Amniotic stem cell (primary cell): ENCODE data around the gene ADCY7.

Experiments
- DNase-seq: peaks from one replicate; lab custom pipeline; 2025; lab: John Stamatoyannopoulos, UW

Gene ADCY7

DNA sequence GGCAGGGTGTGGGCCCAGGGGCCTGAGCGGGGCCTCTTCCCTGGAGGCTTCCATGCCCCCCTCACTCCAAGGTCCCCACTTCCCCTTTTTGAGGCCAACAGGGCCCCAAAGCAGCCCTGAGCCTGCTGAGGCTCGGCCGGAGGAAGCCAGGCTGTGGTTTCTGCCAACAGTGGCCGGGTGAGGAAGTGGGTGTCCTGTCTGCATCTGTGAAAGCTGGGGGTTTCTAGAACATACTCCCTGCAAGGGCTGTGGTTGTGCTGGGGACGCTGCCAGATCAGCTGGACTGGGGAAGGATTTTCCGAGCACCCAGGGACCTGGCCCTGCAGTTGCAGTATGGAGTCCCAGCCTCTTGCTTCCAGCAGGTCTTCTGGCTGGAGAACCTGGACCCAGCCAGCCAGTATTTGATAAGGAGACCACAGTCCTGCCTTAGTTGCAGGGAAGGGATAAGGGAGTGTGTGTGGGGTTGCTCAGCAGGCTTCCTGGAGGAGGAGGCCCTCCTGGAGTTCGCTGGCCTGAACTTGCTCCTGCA is 15.7 kb downstream of the ADCY7 start:
- DNase-seq: no peak

DNA sequence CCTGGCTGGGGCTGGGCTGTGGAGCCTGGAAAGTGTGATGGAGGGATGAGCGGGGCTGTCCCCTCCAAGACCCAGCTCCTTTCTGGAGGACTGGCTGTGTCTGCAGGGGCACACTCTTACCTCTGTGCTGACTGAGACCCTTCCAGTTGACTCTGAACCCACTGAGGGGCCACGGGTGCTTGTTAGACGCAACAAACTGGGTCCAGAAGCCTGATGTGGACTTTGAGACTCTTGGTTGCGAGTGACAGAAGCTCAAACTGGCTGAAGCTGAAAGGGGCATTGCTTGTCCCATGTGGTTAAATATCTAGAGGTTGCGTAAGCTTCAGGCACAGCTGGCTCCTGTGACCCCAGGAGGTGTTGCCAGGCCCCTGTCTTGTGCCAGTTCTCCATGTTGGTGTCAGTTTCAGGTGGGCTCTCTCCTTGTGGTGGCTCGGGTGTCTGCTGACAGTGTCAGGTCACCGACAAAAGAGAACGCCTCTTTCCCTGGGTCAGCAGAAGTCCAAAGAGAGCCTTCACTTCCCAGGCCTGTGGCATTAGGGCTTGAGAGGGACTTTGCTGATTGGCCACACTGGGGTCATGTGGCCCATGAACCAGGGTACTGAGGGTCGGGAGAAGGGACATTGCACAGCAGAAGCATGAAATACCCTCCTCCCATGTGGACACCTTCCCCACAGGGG is 16.7 kb downstream of the ADCY7 start:
- DNase-seq: no peak

DNA sequence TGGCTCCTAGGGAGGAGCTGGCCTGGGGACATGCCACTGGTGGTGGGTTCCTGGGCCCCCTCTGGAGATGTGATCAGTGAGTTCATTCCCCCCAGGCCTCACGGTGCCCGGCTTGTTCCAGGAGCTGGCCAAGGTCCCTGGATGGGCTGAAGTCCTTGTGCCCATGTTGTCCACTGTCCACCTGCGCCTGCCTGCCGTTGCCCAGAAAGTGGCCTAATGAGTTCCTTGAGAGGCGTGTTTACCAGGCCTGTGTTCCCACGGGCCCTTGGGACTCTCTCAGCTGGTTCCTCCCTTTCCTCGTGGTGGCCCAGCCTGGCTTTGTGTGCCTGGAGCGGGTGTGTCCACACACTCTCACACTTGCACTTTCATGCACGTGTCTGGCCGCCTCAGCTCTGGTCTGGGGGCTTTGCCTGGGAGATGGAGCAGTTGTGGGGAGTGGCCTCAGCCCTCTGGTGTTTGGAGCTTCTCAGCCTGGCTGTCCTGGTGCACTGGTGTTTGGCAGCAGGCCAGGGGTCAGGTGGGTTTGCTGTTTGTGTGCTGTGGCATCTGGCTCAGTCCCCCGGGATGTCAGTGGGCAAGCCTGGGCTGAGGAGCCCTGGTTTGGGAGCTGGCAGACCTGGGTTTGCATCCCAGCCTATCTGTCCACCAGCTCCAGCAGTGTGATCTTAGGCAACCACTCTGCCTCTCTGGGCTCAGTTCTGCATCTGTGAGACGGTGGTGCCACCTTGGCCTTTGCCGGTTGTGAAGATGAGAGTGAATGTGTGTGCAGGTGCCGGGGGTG is 18.0 kb downstream of the ADCY7 start:
- DNase-seq: no peak

DNA sequence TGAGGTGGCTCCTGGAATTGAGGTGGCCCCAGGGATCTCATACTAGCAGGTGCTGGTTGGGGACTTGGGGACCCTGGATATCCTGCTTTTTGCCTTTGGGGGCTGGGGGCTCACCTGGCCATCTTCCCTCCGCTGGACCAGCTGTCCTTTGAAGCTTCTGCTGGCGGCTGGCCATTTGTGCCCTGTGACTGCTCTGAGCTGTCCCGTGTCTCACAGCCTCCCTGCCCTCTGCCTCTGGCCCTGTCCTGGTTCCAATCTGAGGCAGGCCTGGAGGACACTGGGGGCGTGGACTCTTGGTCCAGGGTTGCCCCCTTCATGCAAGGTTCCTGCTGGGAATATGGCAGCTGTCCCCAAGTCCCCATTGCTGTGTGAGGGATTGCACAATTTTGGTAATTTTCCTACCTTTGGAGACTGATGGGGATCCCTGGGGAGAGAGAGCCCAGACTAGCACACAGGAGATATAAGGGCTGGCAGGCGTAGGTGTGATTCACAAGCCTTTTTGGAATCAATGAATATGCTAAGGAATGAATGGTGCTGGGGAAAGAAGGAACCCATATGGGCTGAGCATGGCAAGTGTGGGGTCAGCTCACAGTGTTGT is 19.2 kb downstream of the ADCY7 start:
- no peak for DNase-seq

DNA sequence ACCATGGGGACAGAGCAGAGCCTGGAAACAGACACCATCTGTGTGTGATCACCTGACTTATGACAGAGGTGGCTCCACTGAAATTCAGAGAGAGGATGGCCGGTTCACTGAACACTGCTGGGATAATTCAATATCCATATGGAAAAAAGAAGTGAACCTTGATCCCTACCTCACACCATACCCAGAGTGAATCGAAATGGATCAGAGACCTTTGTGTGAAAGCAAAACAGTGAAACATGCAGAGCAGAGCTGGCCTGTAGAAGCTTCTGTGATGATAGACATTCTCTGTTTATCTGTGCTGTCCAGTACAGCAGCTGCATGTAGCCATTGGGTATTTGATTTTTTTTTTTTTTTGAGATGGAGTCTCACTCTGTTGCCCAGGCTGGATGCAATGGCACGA is 20.3 kb downstream of the ADCY7 start:
- no peak for DNase-seq

DNA sequence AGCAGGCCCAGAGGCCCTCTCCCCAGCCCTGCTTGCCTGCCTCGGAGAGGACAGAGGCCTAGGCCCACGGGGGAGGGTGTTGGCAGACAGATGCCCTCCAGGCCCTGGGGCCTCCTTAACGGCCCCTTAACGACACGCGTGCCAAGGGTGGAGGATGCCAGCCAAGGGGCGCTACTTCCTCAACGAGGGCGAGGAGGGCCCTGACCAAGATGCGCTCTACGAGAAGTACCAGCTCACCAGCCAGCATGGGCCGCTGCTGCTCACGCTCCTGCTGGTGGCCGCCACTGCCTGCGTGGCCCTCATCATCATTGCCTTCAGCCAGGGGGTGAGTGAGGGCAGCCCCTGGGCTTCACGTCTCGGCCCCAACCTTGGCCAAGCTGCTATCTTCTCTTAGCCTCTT is 21.7 kb downstream of the ADCY7 start:
- no peak for DNase-seq

DNA sequence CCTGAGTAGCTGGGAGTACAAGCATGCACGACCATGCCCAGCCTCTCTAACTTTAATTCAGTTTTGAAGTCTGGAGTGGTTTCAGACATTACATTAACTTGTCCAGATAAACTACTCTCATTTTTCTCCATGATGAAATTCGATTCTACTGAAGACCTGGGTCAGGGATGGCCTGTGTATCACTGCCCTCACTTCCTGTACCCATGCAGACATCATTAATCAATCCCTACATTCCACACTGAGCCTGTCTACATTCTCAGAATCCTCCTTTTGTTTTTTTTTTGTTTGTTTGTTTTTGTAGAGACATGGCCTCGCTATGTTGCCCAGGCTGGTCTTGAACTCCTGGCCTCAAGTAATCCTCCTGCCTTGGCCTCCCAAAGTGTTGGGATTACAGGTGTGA is 22.6 kb downstream of the ADCY7 start:
- DNase-seq: no peak

DNA sequence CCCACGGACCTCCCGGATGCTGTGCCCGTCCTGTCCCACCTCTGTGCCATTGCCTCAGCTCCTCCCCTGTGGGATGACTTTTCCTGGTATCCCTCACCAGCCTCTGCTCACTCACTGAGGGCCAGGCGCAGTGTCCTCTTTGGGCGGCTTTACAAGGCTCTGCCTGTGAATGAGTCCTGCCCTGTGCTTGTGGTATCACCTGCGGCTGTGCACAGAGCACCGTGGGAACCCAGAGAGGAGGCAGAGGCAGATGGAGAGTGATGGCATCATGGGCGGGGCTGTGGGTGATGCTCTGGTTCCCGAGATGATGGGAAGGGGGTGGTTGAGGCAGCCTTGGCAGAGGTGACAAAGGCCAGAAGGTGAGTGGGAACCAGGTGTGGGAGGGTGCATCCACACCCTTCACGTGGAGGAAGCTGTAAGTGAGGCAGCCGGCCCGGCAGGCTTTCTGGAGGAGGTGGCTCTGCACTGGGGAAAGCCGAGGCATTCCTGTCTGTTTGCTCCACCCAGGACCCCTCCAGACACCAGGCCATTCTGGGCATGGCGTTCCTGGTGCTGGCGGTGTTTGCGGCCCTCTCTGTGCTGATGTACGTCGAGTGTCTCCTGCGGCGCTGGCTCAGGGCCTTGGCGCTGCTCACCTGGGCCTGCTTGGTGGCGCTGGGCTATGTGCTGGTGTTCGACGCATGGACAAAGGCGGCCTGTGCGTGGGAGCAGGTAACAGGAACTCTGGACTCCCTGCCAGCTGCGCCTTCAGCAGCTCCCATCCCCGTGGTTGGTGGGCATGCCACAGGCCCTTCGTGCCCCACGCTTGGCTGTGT is 23.8 kb downstream of the ADCY7 start:
- no peak for DNase-seq

DNA sequence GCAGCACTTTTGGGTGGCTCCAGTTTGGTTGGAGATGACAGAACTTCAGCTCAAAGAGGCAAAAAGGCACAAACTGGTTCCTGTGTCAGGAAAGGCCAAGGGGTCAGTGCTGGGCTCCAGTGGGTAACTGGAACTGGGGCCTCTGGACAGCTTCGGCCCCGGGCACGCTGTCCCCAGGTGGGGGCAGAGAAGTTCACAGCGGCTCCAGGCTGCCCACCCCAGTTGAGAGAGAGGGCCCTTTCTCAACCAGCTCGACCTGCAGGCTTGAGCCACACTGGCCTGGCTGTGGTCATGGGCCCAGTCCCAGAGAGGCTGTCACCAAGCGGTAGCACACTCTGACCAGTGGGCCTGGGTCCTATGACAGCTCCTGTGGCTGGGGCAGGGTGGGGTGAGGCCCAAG is 24.5 kb downstream of the ADCY7 start:
- no peak for DNase-seq

DNA sequence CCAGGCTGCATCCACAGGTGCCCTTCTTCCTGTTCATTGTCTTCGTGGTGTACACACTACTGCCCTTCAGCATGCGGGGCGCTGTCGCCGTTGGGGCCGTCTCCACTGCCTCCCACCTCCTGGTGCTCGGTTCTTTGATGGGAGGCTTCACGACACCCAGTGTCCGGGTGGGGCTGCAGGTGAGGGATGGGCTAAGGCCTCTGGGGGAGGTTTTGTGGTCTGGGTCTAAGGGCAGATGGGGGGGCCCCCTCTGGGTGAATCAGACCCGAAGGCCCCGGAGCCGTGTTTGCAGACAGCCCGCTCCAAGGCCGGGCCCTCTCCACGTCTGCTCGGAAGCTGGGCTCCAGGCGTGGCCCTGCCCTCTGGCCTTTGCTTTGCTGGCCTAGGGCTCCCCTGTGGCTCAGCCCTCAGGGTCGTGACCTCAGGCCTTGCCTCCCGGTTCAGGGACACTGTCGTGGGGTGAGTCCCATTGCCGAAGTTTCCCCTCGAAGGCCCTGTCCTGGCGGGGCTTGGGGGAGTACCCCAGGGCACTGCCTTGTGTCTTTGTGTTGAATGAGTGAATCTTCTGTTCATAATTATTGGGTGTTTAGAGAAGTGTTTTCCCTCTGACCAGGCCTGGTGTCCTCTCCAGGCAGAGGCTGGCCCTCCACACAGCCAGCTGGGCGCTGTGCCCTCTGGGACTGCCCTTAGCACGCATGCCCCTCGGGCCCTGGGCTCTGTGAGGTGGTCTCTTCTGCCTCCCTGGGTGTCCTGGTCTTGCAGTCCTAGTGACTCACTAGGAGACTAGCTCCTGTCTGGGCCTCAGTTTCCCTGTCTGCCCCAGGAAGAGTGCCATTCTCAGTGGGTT is 25.6 kb downstream of the ADCY7 start:
- no peak for DNase-seq

DNA sequence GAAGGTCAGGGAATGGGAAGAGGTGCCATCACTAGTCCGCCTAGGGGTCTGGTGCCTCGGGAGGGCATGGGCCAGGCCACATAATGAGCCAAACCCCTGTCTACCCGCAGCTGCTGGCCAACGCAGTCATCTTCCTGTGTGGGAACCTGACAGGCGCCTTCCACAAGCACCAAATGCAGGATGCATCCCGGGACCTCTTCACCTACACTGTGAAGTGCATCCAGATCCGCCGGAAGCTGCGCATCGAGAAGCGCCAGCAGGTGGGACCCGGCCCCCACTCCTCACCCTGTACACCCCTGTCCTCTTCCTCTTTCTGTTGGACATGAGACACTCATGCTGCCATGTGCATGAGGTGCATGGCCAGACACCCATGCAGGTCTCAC is 26.2 kb downstream of the ADCY7 start:
- DNase-seq: no peak

DNA sequence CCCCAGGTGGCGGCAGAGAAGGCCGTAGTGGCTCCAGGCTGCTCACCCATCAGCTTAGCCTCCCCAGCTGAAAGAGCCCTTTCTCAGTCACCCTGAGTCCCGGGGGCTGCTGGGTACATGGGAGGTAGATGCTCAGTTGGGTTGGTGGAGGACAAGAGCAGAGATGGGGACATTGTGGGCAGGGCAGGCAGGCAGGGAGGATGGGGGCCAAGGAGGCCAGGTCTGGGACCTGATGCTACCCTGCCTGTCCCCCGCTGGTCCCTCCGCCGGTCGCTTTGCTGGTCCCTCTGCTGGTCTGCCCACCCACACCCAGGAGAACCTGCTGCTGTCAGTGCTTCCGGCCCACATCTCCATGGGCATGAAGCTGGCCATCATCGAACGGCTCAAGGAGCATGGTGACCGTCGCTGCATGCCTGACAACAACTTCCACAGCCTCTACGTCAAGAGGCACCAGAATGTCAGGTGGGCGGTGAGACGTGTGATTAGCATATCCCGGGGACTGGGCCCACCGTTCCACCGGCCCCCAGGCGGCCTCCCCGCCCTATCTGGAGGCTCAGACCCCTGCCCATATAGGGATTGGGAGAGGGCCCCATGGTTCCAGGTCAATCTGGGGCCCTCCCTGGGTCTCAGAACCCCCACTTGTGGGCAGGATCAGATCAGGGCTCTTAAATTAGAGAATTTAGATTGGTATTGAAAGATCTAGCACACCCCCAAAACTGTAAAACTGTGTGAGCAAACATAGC is 26.9 kb downstream of the ADCY7 start:
- no peak for DNase-seq

DNA sequence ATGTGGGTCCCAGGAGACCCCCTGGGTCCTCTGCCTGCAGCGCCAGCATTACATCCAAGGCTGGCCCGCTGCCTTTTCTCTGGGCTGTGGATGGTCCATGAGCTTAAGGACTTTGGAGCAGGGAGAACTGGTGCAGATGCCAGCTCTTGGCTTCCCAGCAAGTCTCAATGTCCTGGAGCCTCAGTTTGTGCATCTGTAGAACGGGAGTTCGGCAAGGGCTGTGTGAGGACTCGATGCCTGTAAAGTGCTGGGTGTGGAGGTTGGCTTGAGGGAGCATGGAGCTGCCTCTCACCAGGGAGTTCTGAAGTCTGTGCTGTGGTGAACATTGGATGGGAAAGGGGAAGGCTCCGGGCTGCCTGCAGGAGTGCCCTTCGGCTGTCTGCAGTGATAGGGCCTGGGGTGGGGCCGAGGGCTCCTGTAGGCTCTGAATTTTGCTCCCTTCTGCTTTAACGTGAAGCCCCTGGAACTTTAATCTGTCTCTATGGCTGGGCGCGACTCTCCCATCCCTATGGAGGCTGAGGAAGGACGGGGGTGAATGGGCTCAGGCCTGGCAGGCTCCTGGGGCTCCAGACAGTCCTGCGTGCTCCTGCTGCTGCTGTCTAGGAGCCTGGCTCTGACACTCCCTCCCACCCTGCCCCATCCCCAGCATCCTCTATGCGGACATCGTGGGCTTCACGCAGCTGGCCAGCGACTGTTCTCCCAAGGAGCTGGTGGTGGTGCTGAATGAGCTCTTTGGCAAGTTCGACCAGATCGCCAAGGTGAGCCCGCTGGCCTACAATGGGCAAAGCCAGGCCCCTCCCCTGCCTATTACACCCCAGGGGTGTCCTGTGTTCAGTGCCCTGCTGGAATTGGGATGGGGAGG is 27.9 kb downstream of the ADCY7 start:
- DNase-seq: no peak

DNA sequence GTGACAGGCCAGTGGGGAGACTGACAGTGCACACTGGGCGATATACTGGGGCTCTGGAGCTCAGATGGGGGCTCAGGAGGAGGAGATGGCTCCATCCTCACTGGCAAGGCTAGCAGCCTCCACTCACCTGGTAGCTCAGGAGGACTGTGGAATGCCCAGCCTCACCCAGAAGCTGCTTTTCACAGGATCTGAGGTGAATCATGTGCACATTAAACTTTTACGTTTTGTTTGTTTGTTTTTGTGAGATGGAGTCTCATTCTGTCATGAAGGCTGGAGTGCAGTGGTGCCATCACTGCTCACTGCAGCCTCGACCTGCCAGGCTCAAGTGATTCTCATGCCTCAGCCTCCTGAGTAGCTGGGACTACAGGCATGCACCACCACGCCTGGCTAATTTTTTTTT is 28.6 kb downstream of the ADCY7 start:
- DNase-seq: no peak

DNA sequence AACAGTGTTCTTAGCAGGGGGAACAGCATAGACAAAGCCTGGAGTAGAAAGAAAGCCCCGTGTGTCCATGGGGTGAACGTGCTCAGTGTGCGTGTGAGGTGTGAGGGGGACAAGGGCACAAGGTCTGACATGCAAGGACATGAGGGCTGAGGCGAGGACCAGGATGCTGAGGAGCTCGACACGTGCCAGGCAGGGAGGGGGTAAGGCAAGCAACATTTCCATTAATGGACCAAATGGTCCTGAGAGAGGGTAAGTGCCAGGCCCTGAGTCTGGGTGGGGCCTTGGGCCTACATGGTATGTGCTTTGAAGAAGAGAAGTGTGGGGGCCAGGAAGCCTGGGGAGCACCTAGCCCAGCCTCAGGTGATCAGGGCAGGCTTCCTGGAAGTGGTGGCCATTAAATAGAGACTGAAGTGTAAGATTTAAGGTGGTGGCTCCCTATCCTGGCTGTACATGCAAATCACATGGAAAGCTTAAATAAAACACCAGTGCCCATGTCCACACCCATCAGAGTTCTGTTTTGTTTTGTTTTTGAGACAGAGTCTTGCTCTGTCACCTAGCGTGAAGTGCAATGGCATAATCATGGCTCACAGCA is 29.3 kb downstream of the ADCY7 start:
- DNase-seq: no peak

DNA sequence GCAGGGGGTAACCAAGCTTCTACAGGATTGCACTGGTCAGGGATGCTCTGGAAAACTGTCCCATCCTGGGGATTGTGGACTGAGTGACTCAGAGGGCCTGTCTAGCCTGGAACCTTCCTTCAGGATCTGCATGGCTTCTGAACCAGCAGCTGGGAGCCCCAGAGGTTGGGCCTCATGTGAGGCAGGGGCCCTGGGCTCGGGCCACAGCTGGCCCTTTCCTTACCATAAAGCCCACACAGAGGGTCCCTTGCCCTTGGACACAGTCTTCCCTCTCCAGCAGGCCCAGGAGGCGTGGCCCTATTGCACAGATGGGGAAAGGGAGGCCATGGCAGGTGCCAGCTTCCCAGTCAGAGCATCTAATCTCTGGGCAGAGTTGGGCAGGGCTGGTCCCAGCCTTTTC is 30.5 kb downstream of the ADCY7 start:
- no peak for DNase-seq

DNA sequence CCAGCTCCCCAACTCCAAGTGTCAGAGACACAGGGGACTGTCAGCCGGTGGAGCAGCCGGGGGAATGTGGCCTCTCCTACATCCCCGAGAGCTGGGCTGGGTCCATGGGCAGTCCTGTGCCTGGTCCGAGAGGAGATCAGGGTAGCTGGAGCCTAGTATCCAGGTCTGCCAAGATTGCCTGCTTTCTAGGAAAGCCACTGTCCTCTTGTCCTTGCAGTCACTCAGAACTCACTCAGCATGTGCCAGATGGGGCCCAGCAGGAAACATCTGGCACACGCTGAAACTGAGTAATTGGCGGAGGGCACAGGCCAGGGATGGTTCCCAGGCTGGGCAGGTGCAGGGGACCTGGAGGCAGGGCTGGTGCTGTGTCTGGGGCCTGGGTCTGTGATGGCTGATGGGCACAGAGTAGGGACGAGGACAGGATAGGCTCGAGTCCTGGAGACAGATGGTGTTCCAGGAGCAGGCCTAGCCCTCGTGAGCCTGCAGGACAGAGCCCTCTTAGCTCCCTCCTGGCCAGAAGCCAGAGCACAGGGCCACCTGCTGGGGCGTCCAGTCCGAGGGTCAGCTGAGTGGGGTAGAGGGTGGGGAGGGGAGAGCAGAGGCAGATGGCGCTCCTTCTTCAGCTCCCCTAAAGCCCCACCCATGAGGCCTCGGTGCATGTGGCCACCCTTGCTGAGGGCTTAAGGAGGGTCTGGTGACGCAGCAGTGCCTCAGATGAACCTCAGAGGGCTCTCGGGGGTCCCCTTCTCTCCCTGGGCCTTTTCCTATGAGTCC is 31.1 kb downstream of the ADCY7 start:
- DNase-seq: no peak

DNA sequence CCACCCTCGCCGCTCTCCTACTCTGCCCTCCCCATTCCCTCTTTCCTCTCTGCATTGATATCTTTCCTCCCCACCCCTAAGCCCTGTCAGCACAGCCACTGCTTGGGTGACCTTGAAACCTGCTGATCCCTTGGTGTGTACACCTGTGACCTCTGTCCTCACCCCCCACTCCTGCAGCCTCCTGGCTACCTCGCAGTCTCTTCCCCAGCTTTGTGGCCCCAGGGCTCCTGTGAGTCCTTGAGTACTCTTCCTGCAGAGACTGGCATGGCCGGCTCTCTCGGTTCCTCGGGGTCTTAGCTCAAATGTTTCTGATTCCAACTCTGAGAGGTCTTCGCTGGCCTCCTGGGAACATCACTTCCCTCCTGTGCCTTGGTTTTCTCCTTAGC is 31.7 kb downstream of the ADCY7 start:
- no peak for DNase-seq
